Muscle of back (tissue), 11 donors: Measurements from ENCODE around the gene ARF1. TPM values are rescaled to one million over a fixed set of nuclear protein-coding genes. Genes with fewer than 3 reads are reported as not detected.

ENCODE experiments used
- DNase-seq, 3 donors: peaks; one replicate each; pipeline versions ENCODE4 v3.0.0 to v3.0.0-alpha.2; 2013
- polyA plus RNA-seq, 10 donors: library from polyadenylated mRNA; unstranded; fragments of 120-200 nt; gene quantifications; one replicate each; pipeline ENCODE4 v1.2.1, GENCODE V29; 2013; ENCODE audit not compliant: insufficient read length in 10 of 10

The ARF1 gene
- polyA plus RNA-seq, 10 donors: 217 to 314 (median 245) TPM

DNA sequence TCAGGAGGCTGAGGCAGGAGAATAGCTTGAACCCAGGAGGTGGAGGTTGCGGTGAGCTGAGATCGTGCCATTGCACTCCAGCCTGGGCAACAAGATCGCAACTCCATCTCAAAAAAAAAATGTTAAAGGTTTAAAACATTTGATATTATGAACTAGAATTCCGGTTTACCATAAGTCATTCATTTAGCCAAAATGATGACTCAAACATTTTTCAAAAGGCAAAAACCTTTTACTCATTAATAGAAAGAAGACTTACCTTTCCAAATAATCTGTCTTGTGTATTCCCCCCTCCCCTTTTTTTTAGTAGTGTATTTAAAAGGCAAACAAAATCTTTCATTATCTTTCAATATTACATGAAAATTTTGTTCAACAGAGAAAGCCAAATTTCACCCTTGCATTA lies 34.8 kb downstream of the ARF1 start:
- no peak for DNase-seq

DNA sequence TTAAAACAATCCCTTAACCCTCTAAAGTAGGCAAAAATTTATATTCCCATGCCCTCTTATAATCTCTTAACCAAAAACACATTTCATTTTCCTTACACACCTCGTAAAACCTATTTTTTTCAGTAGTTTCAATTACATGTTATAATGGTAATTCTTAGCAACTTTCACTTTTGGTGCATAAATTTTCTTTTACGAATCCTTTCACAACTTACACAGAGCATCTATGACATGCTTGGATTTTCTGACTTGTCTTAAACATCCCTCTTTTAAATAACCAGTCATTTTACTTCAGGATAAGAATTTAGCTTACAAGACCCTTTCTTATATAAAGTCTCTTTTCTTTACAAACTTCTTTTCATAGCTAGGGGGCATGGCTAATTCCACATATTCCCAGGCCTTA lies 35.5 kb downstream of the ARF1 start:
- no peak for DNase-seq

GRCh38 chr1:228120351-228120750 lies 37.8 kb downstream of the ARF1 start:
- DNase-seq: no peak

DNA sequence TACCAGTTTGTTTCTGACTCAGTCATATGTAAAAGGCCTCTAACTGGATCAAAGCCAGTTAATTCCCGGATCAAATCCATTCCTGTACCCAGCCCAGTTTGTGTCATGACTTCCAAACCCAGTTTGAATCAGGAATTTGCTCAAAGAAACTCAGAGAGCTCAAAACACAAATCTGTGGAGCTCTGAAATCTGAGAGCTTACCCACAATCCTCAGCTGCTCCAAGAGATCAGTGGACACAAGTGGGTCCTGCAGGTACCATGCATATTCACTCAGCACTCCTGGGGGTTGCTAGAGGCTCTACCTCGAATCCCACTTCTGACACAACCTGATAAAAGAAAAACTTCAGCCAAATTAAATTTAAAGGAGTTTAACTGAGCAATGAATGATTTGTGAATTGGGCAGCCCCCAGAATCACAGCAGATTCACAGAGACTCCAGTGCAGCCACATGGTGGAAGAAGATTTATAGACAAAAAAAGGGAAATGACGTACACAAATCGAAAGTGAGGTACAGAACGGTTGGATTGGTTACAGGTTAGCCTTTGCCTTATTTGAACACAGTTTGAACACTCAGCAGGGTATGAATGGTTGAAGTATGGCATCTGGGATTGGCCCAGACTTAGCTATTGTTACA lies 38.5 kb downstream of the ARF1 start:
- DNase-seq: no peak

DNA sequence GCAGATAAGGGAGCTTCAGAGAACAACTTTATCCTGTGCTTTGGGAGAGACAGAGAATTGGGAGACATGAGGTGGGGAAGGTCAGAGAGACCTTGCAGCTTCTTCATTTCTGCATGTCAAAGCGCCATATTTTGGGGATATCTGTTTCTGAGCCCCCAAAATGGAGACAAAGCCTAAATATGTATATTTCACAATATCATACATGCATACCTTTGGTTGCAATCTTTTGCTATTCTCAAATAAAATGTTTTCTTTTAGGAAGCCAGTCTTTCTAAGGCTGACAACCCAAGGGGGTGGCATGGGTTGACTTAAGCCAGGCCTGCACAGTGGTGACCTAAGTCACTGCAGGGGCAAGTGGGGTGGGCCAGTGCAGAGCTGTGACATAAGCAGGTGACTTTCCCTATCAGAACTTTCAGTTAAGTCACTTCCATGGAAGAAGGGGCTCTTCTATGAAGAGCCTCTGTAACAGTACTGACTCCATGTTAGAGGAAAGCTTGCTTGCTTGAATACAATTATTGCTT lies 40.5 kb downstream of the ARF1 start:
- DNase-seq: no peak

GRCh38 chr1:228123505-228123904 lies 41.0 kb downstream of the ARF1 start:
- DNase-seq: no peak

GRCh38 chr1:228125185-228125584 lies 42.7 kb downstream of the ARF1 start:
- no peak for DNase-seq

DNA sequence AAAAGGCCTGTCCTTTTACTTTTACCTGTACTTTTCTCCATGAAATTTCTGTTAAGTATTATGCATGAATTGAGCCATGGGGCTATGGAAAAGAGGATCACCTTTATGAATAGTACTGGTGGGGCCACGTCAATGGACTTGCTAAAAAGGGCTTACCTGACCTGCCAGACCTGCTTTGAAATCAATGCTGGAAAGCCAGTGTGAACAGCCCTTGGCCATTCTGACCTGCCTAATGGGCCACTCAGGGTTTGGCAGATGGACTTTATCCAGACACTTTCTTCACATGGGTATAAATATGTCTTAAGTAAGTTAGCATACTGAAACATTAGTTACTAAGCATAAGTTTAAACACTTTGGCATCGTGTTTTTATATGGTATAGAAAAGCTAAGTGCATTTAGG lies 49.3 kb downstream of the ARF1 start:
- DNase-seq: no peak

- DNase-seq: no peak
These were observed 52.1 kb downstream of the ARF1 start for GRCh38 chr1:228134591-228134990.

DNA sequence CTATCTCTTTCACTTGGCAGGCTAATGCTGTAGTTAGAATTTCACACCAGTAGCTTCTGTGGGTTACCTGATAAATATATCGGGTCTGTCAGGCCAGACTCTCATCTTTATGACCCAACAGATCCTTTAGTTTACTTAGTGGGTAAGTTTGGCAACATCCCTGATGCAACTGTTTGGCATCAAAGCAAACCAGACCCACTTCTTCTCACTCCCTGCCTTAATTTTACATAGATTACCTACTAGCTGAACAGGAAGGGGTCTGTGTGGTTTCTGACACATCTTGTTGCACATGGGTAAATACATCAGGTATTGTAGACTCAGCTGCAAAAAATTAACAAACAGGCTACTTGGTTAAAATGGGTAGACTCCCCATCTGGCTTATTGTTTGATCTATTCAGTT lies 54.4 kb downstream of the ARF1 start:
- DNase-seq: no peak

DNA sequence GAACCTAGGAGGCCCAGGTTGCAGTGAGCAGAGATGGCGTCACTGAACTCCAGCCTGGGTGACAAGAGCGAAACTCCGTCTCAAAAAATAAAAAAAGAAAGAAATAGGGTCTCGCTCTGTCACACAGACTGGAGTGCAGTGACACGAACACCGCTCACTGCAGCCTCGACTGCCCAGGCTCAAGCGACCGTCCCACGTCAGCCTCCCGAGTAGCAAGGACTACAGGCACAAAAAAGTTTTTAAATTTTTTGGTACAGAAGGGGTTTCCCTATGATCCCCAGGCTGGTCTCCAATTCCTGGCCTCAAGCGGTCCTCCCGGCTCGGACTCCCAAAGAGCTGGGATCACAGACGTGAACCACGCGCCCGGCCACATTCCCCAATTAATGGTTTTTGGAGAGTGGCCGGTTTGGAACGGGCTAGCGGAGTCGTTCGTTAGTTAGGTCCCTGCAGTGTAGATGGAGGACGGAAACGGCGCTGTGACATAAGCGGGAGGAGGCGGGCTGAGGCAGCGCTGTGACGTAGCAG lies 57.0 kb downstream of the ARF1 start:
- no peak for DNase-seq

DNA sequence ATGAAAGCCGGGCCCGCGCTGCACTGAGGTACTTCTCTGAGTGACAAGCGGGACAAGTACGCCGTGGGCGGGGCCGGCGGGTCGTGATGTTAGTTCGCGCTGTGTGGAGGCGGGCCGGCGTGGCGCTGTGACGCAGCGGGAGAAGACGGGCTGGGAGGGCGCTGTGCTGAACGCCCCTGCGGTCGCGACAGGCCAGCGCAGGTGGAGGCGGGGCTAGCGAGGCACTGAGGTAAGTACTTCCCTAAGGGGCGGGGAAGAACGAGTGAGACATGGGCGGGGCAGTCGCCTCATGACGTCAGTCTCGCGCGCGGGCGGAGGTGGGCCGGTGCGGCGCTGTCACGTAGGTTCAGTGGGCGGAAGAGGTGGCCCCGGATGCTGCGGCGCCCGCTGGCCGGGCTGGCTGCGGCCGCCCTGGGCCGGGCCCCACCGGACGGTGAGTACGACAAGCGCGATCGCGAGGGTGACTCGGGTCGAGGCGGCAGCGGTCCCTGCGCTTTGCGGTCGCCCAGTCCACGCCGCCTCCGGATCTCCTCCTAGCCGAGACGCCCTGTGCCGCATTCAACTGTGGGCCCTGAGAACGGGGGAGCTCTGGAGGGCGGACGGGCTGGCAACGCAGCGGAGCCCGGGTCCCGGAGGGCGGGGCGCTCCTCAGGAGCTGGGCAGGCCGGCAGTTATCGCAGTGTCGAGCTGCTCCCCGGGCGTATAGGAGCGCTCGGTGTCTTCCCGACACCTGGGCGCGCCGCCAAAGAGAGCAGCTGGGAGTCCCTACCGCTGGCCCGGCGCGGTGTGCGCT lies 57.6 kb downstream of the ARF1 start, which contains the start of gene GUK1:
Gene GUK1, plus strand, starts transcription at position 349 of the 793 bp plus-strand sequence. Its CDS starts 24 bp downstream, at position 373.
- peak; percentile 97 to 99 (median 99) for DNase-seq

DNA sequence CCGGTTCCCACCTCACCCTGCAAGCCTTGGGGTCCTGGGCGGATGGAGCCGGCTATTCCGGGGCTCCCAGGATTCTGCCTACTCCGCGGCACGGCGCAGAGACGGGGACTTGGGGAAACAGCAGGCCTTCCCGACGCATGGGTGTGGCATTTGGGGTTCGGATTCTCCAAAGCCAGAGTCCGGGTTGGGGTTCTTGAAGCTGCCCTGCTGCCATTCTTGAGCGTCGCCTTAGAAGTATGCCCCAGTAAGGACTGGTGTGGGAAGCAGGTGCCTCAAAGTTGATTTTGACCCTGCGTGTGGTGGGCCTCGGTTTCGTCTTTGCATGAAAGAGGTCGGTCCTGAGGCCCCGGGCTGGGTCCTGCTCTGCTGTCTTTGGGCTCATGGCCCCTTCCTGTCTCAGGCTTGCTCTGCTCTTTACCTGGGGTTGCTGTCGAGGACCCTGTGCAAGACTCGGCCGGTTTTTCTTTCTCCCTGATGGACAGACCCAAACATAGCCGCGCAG lies 58.3 kb downstream of the ARF1 start:
- DNase-seq: no peak

GRCh38 chr1:228141226-228142044 lies 58.9 kb downstream of the ARF1 start:
- DNase-seq: peak in 1 of 3 donors; percentile 51

DNA sequence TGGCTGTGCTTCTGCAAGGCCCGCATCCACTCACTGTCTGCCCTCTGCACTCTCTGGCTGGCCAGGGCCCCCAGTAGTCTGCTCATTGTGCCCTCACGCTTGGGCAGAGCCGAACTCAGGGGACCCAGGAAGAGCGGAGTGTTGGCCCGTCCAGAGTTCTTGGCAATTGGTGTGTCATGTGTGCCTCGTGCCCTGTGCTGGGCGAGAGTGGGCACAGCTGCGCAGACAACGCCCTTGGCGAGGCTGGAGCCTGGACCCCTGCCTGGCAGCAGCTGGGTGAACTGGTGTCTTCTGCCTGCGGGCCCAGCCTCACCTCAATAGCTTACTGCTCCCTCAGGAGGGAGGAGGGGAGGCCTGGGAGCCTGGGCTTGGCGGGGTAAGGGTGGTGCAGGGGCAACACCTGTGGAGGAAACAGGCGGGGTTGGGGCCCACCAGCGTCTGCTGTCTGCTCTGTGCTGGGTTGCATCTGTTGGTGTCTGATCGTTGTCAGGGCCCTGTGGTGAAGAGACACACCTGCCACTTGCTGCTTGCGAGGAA lies 59.7 kb downstream of the ARF1 start:
- peak in 1 of 3 donors; percentile 65 for DNase-seq

- DNase-seq: peak in 1 of 3 donors; percentile 65
These were observed 60.2 kb downstream of the ARF1 start for GRCh38 chr1:228142701-228143136.

DNA sequence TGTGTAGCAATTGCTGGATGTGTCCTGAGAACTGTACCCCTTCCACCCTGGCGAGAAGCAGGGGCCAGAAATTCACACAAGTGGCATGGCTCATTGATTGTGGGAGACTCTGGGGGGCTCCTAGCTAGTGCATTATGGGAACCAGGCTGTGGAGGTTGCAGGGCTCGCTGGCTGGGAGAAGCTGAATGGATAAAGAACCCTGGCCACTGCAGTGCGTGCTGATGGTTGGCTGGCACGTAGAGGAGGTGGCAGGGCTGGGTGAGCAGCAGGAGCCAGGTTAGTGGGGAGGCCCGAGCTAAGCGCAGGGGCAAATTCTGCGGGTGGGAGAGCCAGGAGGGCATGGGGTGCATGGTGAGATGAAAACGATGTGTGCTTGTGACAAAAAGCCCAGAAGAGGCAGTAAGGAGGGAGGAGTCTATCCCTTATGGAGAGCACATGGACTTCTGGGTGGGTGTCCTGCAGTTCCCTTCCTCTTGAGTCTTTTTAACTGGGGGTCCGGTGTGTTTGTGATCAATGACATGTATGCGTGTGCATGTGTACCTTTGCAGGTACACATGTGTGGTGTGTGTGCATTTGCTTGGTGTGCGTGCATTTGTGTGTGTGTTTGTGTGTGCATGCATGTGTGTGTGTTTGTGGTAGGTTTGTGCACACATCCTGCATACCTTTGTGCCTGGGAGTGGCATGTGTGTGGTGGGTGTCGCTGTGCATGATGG lies 61.1 kb downstream of the ARF1 start:
- DNase-seq: no peak

DNA sequence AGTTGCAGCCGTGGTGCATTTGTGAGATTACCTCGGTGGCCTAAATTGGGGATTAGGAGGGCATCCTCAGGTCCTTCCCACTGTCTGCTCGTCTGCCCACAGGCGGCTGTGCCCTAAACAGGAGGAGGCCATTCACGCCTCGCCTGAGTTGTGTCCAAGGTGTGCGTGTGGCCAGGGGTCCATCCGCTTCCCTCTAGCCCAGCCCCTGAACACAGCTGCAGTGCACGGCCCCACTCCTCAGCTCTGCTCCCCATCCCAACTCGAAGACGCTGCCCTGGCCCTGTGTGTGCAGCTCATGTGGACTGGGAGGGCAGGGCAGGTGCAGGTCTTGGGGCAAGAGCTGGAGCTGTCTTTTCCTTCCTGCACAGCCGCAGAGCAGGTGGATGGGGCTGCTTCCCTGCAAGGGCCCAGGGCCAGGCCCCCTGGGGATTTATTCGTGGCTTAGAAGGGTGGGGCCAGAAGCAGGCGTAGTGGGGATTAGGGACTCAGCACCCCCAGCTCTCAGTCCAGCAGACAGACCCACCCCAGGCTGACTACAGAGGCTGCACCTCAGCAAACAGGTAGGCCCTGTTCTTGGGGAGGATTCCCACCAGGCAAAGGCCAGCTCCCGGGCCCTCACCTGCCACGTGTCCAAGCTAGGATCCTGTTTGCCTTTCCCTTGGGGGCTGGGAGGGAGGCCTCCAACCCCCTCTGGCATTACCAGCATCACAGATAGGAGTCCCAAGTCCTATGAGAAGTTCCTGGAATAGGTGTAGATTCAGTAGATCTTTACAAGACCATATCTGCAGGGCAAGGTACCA lies 61.9 kb downstream of the ARF1 start:
- DNase-seq: no peak

- no peak for DNase-seq
These were observed 62.5 kb downstream of the ARF1 start for GRCh38 chr1:228144993-228145343.
